ENCODE measurements around the gene AACS. TPM values are rescaled to one million over a fixed set of nuclear protein-coding genes. Genes with fewer than 3 reads are reported as not detected.

The AACS gene
- total and polyA plus RNA-seq, 2 of the 13 experiments (the other 11 are each of a cell fraction or from before 2014, with no cell fraction given), result 23.3 to 28.8 TPM

DNA sequence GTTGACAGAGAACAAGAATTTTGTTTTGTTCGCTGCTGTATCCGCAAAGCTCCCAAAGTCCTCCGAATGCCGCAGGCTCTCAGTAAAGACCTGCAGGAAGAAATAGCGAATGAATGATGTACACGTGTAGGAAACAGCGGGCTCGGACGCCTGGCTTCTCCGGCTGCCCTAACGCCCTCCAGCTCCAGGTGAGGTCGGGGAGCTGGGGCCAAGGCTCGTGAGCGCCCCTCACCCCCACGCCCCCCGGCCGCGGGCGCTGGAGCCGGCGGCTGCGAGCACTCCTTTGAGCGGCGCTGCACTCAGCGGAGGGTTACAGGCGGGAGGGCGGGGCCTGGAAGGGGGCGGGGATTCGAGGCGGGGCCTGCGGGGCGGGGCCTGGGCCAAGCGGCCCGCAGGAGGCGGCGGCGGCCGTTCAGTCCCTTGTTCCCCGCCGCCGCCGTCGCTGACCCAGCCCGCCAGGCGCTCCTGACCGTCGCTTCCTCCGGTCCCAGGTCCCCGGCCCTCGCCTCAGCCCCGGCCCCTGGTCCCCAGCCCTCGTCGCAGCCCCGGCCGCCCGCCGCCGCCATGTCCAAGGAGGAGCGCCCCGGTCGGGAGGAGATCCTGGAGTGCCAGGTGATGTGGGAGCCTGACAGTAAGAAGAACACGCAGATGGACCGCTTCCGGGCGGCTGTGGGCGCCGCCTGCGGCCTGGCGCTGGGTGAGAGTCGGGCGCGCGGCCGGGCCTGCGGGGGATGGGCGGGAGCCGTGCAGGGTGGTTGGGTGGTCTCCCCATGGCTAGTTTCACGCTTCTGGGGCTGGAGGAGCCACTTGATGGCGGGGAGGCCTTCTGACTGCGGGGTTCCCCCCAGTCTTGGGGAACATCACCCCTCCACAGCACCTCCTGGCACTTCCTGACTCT, at the start of gene AACS (continued):
- TF ChIP-seq ZNF574 (CRISPR knock-in tag; IDR thresholded peaks at IDR 0.05) (no peak; the same call in 1 of the 2 replicates), ZNF530 (CRISPR knock-in tag; IDR thresholded peaks at IDR 0.05; ENCODE audit: low read depth) (no peak), ZNF317 (CRISPR knock-in tag; IDR thresholded peaks at IDR 0.05) (no peak), ZNF160 (CRISPR knock-in tag; IDR thresholded peaks at IDR 0.05) (no peak), MAZ (IDR thresholded peaks at IDR 0.05; ENCODE audit: borderline replicate concordance, low read depth, low read length) (peak; percentile 22; the same call in 1 of the 2 replicates), MAZ (CRISPR knock-in tag; IDR thresholded peaks at IDR 0.05; ENCODE audit: low read depth) (peak; percentile 69; the same call in 1 of the 2 replicates), ZNF326 (CRISPR knock-in tag; IDR thresholded peaks at IDR 0.05; ENCODE audit: borderline replicate concordance) (no peak), TERF1 (CRISPR knock-in tag; IDR thresholded peaks at IDR 0.05) (no peak), ZSCAN30 (CRISPR knock-in tag; IDR thresholded peaks at IDR 0.05) (no peak), REXO4 (CRISPR knock-in tag; IDR thresholded peaks at IDR 0.05; ENCODE audit: borderline replicate concordance) (no peak), SOX6 (IDR thresholded peaks at IDR 0.05) (no peak), SOX6 (CRISPR knock-in tag; IDR thresholded peaks at IDR 0.05) (no peak; the same call in 1 of the 2 replicates), MYPOP (CRISPR knock-in tag; IDR thresholded peaks at IDR 0.05) (0 out of 2 replicates have a peak, but pooled peaks have one; percentile 55), GATAD2A (CRISPR knock-in tag; IDR thresholded peaks at IDR 0.05) (peak; percentile 36; the same call in 1 of the 2 replicates), ZNF564 (CRISPR knock-in tag; IDR thresholded peaks at IDR 0.05) (peak; percentile 73; the same call in 1 of the 2 replicates)
- TF ChIP-seq, protein P1, sequence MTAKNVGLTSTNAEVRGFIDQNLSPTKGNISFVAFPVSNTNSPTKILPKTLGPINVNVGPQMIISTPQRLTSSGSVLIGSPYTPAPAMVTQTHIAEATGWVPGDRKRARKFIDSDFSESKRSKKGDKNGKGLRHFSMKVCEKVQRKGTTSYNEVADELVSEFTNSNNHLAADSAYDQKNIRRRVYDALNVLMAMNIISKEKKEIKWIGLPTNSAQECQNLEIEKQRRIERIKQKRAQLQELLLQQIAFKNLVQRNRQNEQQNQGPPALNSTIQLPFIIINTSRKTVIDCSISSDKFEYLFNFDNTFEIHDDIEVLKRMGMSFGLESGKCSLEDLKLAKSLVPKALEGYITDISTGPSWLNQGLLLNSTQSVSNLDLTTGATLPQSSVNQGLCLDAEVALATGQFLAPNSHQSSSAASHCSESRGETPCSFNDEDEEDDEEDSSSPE (CRISPR knock-in tag; IDR thresholded peaks at IDR 0.05), result peak; percentile 23; the same call in 1 of the 2 replicates
- TF ChIP-seq, protein P2, sequence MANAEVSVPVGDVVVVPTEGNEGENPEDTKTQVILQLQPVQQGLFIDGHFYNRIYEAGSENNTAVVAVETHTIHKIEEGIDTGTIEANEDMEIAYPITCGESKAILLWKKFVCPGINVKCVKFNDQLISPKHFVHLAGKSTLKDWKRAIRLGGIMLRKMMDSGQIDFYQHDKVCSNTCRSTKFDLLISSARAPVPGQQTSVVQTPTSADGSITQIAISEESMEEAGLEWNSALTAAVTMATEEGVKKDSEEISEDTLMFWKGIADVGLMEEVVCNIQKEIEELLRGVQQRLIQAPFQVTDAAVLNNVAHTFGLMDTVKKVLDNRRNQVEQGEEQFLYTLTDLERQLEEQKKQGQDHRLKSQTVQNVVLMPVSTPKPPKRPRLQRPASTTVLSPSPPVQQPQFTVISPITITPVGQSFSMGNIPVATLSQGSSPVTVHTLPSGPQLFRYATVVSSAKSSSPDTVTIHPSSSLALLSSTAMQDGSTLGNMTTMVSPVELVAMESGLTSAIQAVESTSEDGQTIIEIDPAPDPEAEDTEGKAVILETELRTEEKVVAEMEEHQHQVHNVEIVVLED (CRISPR knock-in tag; IDR thresholded peaks at IDR 0.05; ENCODE audit: borderline replicate concordance), result no peak; the same call in 1 of the 2 replicates
